Measurements from ENCODE around the gene TDRD7.
"Not testable (repeated sequence)": the region's sequence is repeated elsewhere in the genome, so short reads cannot be mapped to it uniquely, and the experiment has no call there.

Gene TDRD7

DNA sequence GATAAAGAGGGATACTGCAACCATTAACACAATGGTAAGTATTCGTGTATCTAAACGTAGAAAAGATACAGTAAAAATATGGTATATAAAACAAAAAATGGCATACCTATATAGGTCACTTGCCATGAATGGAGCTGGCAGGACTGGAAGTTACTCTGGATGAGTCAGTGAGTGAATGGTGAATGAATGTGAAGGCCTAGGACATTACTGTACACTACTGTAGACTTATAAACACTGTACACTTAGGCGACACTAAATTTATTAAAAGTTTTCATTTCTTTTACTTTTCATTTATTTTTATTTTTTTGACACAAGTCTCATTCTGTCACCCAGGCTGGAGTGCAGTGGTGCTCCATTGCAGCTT, 14.1 kb downstream of the TDRD7 start:
- no peak for DNase-seq (ENCODE audit: low read depth, low spot score)

DNA sequence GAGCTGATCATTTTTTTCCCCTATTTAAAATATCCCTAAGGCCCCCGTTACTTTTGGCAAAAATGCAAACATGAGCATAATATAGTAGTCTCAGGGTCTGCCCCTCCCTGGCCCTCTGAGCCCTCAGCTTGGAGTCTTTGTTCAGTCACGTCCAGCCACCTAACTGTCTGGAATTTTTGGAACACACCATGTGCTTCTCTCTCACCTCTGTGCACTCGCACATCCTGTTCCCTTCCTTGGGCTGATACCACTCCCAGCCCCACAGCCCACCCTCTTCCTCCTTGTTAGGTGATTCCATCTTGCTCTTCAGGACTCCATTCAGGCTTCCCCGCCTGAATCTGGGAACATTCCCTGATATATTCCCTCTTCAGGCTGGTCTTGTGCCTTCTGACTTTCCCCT, 16.0 kb downstream of the TDRD7 start:
- DNase-seq (ENCODE audit: low read depth, low spot score) = no peak

- no peak for DNase-seq (ENCODE audit: low read depth, low spot score)
Measured at GRCh38 chr9:97430316-97431043, 18.6 kb downstream of the TDRD7 start.

- no peak for DNase-seq (ENCODE audit: low read depth, low spot score)
Measured at GRCh38 chr9:97431044-97431441, 19.1 kb downstream of the TDRD7 start.

DNA sequence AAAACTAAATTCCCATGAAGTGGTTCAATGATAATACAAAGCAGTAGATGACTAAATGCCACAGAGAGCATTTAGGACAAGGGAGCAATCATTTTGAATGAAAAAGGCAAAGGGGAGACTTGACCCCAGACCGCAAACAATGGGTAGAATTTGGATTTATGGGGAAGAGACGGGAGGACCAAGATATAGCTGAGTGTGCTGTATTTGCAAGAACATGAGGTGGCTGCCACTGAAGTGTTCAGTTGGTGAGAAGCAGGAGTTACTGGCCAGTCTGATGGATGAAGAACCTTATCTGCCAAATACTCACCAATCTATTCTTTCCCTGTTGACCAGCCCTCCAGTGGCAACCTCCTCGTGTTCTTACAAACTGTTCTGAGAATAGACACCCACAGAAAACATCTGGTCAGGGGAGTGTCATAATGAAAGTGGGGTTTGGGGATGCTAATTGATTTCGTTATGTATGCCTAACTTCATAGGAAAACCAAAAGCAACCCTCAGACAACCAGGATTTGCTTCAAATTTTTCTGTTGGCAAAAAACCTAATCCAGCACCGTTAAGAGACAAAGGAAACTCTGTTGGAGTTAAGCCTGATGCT, 19.8 kb downstream of the TDRD7 start:
- no peak for DNase-seq (ENCODE audit: low read depth, low spot score)

DNA sequence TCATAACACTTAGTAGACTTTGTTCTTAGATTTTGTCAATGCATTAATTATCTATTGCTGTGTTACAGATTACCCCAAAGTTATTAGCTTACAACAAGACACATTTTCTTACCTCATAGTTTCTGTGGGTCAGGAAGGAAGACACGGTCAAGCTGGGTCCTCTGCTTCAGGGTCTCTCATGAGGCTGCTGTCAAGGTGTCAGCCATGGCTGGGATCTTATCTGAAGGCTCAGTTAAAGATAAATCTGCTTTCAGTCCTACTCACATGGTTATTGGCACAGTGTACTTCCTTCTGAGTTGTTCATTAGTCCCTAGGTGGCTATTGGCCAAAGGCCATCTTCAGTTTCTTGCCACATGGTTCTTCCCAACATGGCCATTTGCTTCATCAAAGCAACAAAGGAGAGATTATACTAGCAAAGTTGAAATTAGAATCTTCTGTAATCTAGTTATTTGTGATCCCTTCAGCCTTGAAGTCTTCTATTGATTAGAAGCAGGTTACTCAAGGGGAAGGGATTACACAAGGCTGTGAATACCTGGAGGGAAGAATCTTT, 25.2 kb downstream of the TDRD7 start:
- no peak for DNase-seq (ENCODE audit: low read depth, low spot score)

GRCh38 chr9:97438257-97438656, 26.4 kb downstream of the TDRD7 start:
- DNase-seq (ENCODE audit: low read depth, low spot score) = no peak

- no peak for DNase-seq (ENCODE audit: low read depth, low spot score)
Measured at GRCh38 chr9:97438666-97439065, 26.8 kb downstream of the TDRD7 start.

- no peak for DNase-seq (ENCODE audit: low read depth, low spot score)
Measured at GRCh38 chr9:97440160-97440559, 28.3 kb downstream of the TDRD7 start.

DNA sequence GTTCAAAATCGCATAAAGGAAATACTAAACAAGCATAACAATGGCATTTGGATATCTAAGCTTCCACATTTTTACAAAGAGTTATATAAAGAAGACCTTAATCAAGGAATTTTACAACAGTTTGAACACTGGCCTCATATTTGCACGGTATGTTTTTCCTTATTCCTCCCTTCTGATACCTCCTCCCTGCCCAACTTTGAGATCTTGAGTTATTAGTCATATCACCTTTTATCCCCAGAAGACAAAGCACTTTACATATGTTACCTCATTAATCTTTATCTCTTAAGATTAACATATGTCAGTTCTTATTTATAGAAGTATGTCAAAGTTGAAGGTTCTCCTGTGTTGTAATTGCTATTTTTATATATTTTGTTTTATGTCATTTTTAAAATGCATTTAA, 29.8 kb downstream of the TDRD7 start:
- no peak for DNase-seq (ENCODE audit: low read depth, low spot score)

DNA sequence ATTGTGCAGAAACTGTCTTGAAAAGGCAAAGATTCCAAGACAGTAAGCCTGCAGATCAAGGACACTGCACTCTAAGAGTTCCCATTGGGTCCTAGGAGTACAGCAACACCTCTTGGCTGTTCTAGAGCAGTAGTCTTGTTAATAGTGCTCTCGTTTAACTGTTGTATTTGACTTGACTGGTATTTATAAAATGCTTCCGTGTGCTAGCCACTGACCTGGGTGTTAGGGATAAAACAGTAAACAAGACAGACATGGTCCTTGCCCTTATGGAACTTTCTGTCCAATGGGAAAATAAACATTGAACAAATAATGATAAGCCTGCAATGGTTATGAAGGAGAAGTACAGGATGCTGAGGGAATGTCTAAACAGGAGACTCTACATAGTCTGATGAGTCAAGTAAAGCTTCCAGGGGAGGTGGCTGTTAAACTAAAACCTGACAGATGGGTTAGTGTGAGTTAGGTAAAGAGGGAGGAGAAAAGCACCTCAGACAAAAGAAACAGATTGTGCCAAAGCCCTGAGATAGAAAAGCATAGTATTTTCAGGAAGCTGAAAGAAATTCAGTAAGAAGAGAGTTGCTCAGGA, 33.3 kb downstream of the TDRD7 start:
- DNase-seq (ENCODE audit: low read depth, low spot score) = no peak

GRCh38 chr9:97447001-97447400, 35.1 kb downstream of the TDRD7 start:
- DNase-seq (ENCODE audit: low read depth, low spot score) = no peak

- DNase-seq (ENCODE audit: low read depth, low spot score) = not testable (repeated sequence)
Measured at GRCh38 chr9:97453573-97453972, 41.7 kb downstream of the TDRD7 start.

DNA sequence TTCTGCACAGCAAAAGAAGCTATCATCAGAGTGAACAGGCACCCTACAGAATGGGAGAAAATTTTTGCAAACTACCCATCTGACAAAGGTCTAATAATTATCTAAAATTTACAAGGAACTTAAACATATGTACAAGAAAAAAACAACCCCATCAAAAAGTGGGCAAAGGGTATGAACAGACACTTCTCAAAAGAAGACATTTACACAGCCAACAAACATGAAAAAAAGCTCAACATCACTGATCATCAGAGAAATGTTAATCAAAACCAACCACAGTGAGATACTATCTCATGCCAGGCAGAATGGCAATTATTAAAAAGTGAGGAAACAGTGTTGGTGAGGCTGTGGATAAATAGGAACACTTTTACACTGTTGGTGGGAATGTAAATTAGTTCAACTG, 44.9 kb downstream of the TDRD7 start:
- DNase-seq (ENCODE audit: low read depth, low spot score) = not testable (repeated sequence)

DNA sequence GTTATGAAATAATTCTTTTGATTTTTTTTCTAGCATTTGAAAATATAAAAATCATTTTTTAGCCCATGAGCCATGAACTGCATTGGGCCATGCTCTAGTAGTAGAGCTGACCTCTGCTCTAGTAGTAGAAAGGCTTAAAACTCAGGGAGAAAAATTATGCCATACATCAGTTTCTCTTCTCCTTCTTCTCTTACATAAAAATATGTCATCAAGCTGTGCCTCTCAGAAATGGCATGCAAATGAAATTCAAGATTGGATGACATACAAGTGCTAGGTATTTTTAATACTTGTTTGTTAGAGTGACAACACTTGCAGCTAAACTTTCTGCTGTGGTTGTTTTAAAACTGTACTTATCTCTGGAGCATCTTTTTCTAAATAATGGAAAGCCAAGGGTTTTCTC, 47.4 kb downstream of the TDRD7 start:
- no peak for DNase-seq (ENCODE audit: low read depth, low spot score)

GRCh38 chr9:97462159-97462558, 50.3 kb downstream of the TDRD7 start:
- DNase-seq (ENCODE audit: low read depth, low spot score) = no peak

- DNase-seq (ENCODE audit: low read depth, low spot score) = no peak
Measured at GRCh38 chr9:97462914-97463313, 51.0 kb downstream of the TDRD7 start.

- DNase-seq (ENCODE audit: low read depth, low spot score) = peak; percentile 21
Measured at GRCh38 chr9:97468658-97469448, 57.0 kb downstream of the TDRD7 start.

DNA sequence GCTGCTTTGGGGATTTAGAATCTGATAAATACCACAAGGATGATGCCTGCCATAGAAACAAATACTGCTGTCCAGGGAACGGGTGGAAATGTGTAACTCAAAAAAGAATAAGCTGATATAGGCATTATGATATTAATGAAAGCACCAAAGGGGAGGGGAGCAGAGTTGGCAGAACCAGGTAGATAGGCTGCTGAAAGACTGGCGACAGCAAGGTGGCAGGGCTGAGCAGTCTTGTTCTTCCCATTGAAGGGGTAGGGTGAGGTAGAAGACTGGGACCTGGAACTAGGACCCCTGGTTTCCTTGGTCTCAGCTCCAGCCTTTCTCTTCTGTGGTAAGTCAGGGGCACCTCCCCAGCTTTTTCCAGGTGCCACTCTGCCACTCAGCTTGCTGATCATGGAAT, 58.2 kb downstream of the TDRD7 start:
- DNase-seq (ENCODE audit: low read depth, low spot score) = no peak

- no peak for DNase-seq (ENCODE audit: low read depth, low spot score)
Measured at GRCh38 chr9:97473717-97474116, 61.8 kb downstream of the TDRD7 start.

- DNase-seq (ENCODE audit: low read depth, low spot score) = no peak
Measured at GRCh38 chr9:97474372-97474925, 62.6 kb downstream of the TDRD7 start.

- no peak for DNase-seq (ENCODE audit: low read depth, low spot score)
Measured at GRCh38 chr9:97475059-97475458, 63.2 kb downstream of the TDRD7 start.

Measured in smooth muscle cell of the brain vasculature (primary cell).